HG02884 (cell line): Measurements from ENCODE around the gene ORAI1.
"Not testable (repeated sequence)": the region's sequence is repeated elsewhere in the genome, so short reads cannot be mapped to it uniquely, and the experiment has no call there.

Experiments
- ATAC-seq: cut with Tn5 transposase; IDR thresholded peaks from one replicate; pipeline ENCODE4 v1.9.1; 2021; ENCODE audit warnings: mild to moderate bottlenecking, moderate library complexity; ENCODE audit not compliant: unreplicated experiment

ORAI1 gene

GRCh38 chr12:121602766-121603165 is 23.6 kb upstream of the ORAI1 start:
- ATAC-seq: no peak

GRCh38 chr12:121603581-121603980 is 22.7 kb upstream of the ORAI1 start:
- no peak for ATAC-seq

GRCh38 chr12:121608301-121608700 is 18.0 kb upstream of the ORAI1 start:
- no peak for ATAC-seq

DNA sequence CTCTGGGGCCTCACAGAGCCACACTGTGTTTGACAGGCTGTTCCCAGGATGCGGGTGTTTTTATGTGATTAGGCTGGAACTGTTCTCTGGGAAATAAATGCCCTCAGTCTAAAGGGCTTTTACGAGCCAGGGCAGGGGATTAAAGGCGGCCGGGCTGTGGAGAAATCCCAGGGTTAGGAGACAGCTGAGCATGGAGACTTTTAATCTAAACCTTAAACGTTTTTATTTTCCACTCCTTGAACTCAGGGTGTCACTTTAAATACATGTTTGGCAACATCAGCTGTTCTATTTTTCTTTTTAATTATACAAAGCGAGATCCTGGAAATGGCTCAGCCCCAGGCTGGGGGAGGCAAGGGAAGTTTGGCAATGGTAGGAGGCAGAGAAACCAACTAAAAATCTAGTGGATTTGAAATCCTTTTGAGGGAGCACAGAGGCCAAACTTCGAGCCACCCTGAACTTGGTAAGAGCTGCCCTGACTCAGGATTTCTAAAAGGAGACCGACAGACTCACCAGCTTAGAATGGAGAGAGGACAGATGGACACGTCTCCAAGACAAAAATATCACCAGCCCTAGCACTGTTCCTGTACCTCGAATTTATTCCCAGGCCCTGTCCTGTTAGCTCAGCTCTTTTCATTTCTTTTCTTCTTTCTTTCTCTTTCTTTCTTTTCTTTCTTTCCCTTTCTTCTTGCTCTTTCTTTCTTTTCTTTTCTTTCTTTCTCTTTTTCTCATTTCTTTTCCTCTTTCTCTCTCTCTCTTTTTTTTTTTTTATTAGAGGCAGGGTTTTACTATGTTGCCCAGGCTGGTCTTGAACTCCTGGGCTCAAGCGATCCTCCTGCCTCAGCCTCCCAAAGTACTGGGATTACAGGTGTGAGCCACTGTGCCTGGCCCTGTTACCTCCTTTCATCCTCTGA is 15.8 kb upstream of the ORAI1 start:
- no peak for ATAC-seq

DNA sequence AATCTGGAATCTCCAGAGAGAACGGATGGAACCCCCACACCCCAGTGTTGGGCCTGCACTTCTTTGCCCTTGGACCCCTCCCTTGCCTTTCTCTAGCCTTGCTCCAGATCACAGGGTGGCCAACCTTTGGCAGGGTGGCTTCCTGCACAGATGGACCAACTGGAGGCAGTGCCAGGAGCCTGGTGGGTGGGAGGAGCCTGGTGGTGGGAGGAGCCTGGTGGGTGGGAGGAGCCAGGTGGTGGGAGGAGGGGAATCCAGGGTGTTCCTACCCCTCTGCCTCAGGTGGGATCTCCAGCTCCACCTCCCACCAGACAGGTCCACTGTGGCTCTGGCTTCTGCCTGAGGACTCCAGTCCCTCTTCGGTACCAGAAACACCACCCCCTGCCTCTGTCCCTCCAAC is 15.0 kb upstream of the ORAI1 start:
- no peak for ATAC-seq

DNA sequence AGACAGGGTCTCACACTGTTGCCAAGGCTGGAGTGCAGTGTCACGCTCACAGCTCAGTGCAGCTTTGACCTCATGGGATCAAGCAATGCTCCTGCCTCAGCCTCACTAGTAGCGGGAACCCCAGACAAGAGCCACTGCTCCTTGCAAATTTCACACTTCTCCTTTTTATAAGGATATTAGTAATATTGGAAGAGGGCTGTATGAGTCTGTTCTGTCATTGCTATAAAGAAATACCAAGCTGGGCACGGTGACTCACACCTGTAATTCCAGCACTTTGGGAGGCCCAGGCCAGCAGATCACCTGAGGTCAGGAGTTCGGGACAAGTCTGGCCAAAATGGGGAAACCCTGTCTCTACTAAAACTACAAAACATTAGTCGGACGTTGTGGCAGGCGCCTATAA is 12.9 kb upstream of the ORAI1 start:
- no peak for ATAC-seq

DNA sequence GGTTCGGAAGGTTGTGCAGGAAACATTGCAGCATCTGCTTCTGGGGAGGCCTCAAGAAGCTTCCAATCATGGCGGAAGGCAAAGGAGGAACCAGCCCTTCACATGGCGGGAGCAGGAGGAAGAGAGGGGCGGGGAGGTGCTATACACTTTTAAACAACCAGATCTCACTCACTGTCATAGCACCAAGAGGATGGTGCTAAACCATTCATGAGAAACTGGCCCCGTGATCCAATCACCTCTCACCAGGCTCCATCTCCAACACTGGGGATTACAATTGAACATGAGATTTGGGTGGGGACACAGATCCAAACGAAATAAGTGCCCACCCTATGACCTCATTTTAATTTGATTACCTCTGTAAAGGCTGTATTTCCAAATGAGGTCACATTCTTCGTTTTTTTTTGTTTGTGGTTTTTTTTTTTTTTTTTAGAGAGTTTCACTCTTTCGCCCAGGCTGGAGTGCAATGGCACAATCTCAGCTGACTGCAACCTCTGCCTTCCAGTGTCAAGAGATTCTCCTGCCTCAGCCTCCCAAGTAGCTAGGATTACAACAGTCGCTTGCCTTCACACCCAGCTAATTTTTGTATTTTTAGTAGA is 11.4 kb upstream of the ORAI1 start:
- ATAC-seq: no peak

- ATAC-seq: no peak
Observed at GRCh38 chr12:121618659-121619233, 7.6 kb upstream of the ORAI1 start.

GRCh38 chr12:121620333-121620891 is 5.9 kb upstream of the ORAI1 start:
- ATAC-seq: no peak

DNA sequence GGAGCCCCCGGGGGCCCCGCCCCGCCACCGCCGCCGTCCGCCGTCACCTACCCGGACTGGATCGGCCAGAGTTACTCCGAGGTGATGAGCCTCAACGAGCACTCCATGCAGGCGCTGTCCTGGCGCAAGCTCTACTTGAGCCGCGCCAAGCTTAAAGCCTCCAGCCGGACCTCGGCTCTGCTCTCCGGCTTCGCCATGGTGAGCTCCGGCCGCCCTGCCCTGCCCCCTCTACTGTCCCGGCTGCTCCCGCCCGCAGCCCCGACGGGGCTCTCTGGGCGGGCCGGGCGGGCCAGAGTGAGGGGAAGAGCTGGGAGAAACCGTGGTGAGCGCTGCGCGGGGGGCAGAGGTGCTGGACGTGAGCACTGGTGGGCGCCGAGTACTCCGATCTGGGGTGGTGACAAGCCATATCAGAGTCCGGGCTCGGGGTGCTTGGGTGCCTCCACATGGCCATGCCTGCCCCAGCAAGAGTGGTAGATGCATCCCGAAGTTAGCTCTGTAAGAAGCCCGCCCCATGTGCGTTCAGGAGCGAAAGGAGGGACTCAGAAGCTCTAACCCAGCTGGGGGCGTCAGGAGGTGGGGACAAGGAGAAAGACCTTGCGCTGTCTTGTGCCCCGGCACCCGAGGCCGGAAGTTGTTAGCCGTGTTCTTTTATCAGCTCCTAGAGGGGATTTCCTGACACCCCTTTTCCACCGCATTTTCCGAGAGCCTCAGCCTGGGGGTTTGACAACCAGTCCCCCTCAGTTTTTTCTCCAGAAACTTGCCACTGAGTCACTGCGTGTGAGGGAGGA is 717 bp downstream of the ORAI1 start:
- ATAC-seq: peak; percentile 27

DNA sequence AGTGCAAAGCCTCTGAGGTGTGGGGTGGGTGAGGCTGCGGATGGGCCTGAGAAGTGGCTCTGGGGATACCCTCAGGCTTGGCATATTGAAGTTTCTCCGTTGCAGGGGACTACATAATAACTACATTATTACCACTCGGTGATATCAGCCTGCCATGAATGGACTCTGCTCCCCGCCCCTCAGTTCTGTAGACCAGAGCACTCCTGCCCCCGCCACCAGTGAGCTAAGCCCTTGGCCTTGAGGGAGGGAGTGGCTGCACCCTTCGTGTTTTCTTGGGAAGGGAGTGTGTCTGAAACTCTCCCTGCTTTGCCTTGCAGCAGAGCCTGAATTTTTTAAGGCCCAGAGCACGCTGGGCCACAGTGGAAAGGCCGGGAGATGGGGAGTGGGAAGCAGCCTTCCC is 1.7 kb downstream of the ORAI1 start:
- ATAC-seq: no peak

- ATAC-seq: no peak
Observed at GRCh38 chr12:121628536-121628935, 2.2 kb downstream of the ORAI1 start.

- no peak for ATAC-seq
Observed at GRCh38 chr12:121630791-121631355, 4.5 kb downstream of the ORAI1 start.

GRCh38 chr12:121632069-121632970 is 6.0 kb downstream of the ORAI1 start:
- ATAC-seq: no peak

DNA sequence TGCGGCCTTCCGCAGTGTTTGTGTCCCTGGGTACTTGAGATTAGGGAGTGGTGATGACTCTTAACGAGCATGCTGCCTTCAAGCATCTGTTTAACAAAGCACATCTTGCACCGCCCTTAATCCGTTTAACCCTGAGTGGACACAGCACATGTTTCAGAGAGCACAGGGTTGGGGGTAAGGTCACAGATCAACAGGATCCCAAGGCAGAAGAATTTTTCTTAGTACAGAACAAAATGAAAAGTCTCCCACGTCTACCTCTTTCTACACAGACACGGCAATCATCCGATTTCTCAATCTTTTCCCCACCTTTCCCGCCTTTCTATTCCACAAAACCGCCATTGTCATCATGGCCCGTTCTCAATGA is 7.5 kb downstream of the ORAI1 start:
- ATAC-seq: not testable (repeated sequence)

DNA sequence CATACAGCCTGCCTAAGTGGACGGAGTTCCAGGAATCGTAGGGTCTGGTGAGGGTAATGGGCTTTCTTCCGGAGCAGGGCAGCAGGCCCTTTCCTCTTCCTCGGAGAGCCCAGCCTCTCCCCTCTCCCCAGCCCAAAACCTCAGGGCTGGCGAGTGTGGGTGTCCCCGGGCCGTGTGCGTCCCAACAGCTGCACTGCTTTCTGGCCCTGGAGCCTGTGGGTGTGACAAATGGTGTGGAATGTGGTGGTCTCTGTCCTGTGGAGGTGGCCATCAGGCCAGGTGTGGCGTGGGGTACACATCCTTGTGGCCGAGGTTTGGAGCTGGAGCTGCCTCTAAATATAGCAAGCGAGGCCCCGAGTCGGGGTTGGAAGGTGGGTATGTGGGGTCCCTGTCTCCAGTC is 8.5 kb downstream of the ORAI1 start:
- ATAC-seq: no peak

DNA sequence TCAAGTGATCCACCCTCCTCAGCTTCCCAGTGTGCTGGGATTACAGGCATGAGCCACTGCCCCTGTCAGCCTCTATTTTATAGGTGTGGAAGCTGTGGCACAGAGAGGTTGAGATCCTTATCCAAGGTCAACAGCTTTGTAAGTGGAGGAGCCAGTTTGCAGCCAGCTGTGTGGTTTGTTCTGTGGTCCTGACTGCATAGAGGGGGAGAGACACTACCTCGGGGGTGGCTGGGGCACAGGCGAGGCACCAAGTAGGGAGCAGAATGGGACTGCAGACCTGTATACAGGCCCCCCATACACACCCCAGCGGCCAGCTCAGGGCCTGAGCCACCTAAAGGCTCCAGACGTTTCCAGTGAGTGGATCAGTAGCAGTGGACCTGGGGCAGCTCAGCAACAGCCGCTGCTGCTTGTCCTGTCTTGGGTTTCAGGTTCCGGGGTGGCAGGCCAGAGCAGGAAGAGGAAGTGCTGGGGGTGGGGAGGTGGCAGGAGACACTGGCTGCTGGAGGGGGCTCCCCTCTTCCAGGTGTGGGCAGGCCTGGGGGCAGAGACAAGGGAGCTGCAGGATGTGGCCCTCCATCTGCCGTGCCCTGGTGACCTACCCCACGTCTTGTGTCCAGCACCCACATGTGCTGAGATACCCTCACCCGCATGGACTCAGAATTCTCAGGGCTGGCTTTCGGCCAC is 11.0 kb downstream of the ORAI1 start:
- ATAC-seq: no peak

DNA sequence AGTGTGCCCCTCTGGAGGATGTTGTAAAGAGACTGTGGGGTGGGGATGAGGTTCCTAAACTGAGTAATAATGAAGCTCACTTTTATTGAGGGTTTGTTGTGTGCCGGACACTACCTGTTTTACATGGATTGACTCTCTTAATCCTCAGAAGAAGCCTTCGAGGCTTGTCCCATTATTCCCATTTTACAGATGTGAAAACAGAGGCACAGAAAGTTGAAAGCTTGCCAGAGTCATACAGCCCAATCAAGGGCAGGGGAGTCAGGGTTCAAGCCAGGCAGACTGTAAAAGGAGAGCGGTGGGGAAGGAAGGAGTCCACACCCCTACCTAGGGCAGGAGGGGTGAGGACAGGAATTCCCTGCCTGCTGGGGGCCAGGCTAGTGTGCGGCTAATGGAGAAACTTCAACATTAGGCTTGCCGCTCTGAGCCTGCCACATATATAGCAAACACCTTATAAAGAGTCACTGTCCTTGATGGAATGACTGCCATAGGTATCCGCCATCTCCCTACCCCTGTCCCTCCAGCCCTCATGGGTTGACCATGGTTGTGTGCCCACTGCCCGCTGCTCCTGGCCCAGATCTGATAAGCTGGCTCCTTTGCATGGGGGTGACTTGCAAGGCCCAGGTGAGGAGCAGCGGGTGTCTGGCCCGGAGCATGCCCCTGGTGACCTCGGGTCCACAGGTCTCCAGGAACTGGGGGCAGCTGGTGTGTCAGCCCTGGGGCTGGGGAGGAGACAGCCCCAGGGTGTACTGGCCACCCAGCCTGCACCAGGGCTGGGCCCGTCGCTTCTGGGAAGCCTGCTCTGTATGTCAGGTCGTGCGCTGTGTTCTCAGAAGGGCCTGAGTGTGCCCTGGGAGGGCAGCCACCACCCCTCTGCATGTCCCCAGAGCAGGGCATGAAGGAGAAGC is 12.2 kb downstream of the ORAI1 start:
- no peak for ATAC-seq
